Smooth muscle cell (in vitro differentiated cells): ENCODE measurements around the gene CCDC33. TPM values are rescaled to one million over a fixed set of nuclear protein-coding genes. Genes with fewer than 3 reads are reported as not detected.

ENCODE experiments used
- DNase-seq: peaks from one replicate; lab custom pipeline; 2025; ENCODE audit not compliant: unreplicated experiment; lab: John Stamatoyannopoulos, UW
- H2AFZ ChIP-seq: fragments of 200-600 bp; sonication (generic); 2 replicates; pipeline ENCODE4 v1.6.0; 2016; ENCODE audit warnings: antibody characterized with exemption, low read depth, mild to moderate bottlenecking
- H3F3A ChIP-seq: fragments of 200-600 bp; sonication (generic); 2 replicates; pipeline ENCODE4 v1.6.0; 2017; ENCODE audit warnings: antibody characterized with exemption, low read depth
- H3K27ac ChIP-seq: fragments of 200-600 bp; sonication (generic); 2 replicates; pipeline ENCODE4 v1.5.1; 2016; ENCODE audit warnings: low read depth, mild to moderate bottlenecking
- H3K27me3 ChIP-seq: fragments of 200-600 bp; sonication (generic); 2 replicates; pipeline ENCODE4 v1.6.1; 2016; ENCODE audit warnings: low read depth, mild to moderate bottlenecking
- H3K36me3 ChIP-seq: fragments of 200-600 bp; sonication (generic); 2 replicates; pipeline ENCODE4 v1.5.1; 2016; ENCODE audit warnings: low read depth
- H3K4me1 ChIP-seq: fragments of 200-600 bp; sonication (generic); 2 replicates; pipeline ENCODE4 v1.5.1; 2016; ENCODE audit warnings: low read depth
- H3K4me2 ChIP-seq: fragments of 200-600 bp; sonication (generic); 2 replicates; pipeline ENCODE4 v1.6.0; 2016; ENCODE audit warnings: mild to moderate bottlenecking
- H3K4me3 ChIP-seq: fragments of 200-600 bp; sonication (generic); 2 replicates; pipeline ENCODE4 v1.5.1; 2016; ENCODE audit warnings: mild to moderate bottlenecking
- H3K79me2 ChIP-seq: fragments of 200-600 bp; sonication (generic); 2 replicates; pipeline ENCODE4 v1.6.0; 2016; ENCODE audit warnings: low read depth, mild to moderate bottlenecking
- H3K9ac ChIP-seq: fragments of 200-600 bp; sonication (generic); 2 replicates; pipeline ENCODE4 v1.6.0; 2016; ENCODE audit warnings: low read depth
- H3K9me3 ChIP-seq: fragments of 200-600 bp; sonication (generic); replicated peaks from 2 replicates; pipeline ENCODE4 v1.5.1; 2016; ENCODE audit warnings: low read depth
- H4K20me1 ChIP-seq: fragments of 200-600 bp; sonication (generic); 2 replicates; pipeline ENCODE4 v1.6.0; 2016; ENCODE audit warnings: low read depth
- WGBS: methylation state at CpG from one replicate; pipeline ENCODE4 v1.1.7; 2016; ENCODE audit warnings: low lambda C conversion rate; 5-methylcytosine and 5-hydroxymethylcytosine counted together
- polyA plus RNA-seq: library from polyadenylated mRNA; unstranded; fragments of >200 nt; fragmentation: Nextera tagmentation; extraction: Ambion mirVana; gene quantifications from 2 replicates; pipeline ENCODE4 v1.2.1, GENCODE V29; 2016
- total RNA-seq: library from RNA; depleted of rRNA; stranded (reverse); fragments of >200 nt; gene quantifications from 2 replicates; pipeline ENCODE4 v1.2.3, GENCODE V29; 2014
- TF ChIP-seq, protein P1 (sequence below): fragments of 200-600 bp; sonication (generic); IDR thresholded peaks from 2 replicates; pipeline ENCODE4 v1.5.1; 2017; ENCODE audit warnings: borderline replicate concordance, mild to moderate bottlenecking, antibody characterized with exemption; ENCODE audit not compliant: insufficient read depth, poor library complexity, severe bottlenecking

CCDC33 gene
- total and polyA plus RNA-seq, 2 experiments from 2014 or later: 3.8 to 5.8 TPM

DNA sequence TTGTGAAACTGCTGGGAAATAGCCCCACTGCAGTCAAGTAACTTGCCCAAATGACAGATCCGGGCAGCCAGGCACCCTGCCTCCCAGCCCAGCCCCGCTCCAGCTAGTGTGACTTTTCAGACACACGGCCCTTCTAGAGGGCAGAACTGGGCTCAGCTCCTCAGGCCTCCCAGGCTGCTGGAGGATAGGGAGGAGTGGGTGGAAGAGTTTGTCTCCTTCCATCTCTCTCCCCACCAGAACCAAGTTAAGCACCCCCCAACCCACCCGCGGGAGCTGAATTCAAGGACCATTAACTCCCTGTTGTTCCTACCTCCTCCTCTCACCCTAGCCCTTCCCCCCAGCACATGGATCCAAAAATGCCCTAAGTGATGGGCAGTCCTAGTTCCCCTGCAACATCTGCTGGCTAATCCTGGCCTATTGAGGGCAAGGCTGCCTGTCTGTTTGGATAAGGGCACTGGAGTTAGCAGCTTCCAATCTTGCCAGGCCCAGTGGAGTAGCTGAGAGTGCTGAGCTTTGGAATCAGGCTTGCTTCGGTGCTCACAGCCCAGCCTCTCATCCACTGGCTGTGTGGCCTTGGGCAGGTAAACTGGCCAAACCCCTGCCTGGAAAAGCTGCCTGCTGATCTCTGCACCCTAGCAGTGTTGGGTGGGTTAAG is 3.1 kb downstream of the CCDC33 start:
- Histone ChIP-seq H3K27ac (no peak overlapping the region), H3K79me2 (no peaks in the 10 kb centered on the region), H3K4me1 (peaks cover 21% of the 10 kb centered on the region), H3F3A (no peaks in the 10 kb centered on the region), H4K20me1 (no peaks in the 10 kb centered on the region), H3K27me3 (no peaks in the 10 kb centered on the region), H3K36me3 (no peaks in the 10 kb centered on the region), H3K4me2 (no peak overlapping the region), H2AFZ (no peak overlapping the region), H3K9ac (no peak overlapping the region), H3K4me3 (no peak overlapping the region), H3K9me3 (no peaks in the 10 kb centered on the region)
- DNase-seq: no peak
- 47% methylated on average over 6 of the region's 6 CpGs for WGBS
- TF ChIP-seq, protein P1, sequence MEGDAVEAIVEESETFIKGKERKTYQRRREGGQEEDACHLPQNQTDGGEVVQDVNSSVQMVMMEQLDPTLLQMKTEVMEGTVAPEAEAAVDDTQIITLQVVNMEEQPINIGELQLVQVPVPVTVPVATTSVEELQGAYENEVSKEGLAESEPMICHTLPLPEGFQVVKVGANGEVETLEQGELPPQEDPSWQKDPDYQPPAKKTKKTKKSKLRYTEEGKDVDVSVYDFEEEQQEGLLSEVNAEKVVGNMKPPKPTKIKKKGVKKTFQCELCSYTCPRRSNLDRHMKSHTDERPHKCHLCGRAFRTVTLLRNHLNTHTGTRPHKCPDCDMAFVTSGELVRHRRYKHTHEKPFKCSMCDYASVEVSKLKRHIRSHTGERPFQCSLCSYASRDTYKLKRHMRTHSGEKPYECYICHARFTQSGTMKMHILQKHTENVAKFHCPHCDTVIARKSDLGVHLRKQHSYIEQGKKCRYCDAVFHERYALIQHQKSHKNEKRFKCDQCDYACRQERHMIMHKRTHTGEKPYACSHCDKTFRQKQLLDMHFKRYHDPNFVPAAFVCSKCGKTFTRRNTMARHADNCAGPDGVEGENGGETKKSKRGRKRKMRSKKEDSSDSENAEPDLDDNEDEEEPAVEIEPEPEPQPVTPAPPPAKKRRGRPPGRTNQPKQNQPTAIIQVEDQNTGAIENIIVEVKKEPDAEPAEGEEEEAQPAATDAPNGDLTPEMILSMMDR: no peak

DNA sequence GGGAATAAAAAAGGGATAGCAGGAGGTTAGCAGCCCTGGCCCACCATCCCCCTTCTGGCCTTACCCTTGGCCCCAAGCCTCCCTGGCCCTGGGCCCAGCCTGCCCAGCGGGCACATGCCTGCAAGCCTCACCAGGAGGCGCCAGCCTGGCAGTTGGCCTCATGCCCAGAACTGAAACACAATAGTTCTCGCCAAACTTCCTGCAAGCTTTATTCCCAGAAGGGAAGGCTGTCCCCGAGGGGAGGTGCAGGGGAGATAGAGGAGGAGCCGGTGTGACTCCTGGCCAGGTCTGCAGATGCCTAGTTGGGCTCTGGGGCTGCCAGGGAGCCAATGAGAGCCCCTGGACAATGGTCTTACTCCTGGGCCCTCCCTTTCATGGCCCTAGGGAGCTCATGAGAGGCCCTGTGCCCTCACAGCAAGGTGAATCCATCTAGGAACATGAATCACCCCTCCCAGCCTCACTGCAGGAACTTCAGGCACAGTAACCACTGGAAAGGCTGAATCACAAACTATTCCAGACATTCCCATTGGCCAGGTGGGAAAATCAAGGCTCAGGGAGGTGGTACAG is 4.0 kb downstream of the CCDC33 start:
- Histone ChIP-seq H3K4me2 (no peak overlapping the region), H3K4me1 (peaks cover 21% of the 10 kb centered on the region), H3K4me3 (no peak overlapping the region), H3K9me3 (no peaks in the 10 kb centered on the region), H3K27ac (no peak overlapping the region), H3K79me2 (no peaks in the 10 kb centered on the region), H3F3A (no peaks in the 10 kb centered on the region), H3K36me3 (no peaks in the 10 kb centered on the region), H4K20me1 (no peaks in the 10 kb centered on the region), H3K9ac (no peak overlapping the region), H3K27me3 (no peaks in the 10 kb centered on the region), H2AFZ (no peak overlapping the region)
- TF ChIP-seq, protein P1: no peak
- DNase-seq: no peak
- whole genome bisulfite sequencing: 74% methylated on average over 5 of the region's 5 CpGs

DNA sequence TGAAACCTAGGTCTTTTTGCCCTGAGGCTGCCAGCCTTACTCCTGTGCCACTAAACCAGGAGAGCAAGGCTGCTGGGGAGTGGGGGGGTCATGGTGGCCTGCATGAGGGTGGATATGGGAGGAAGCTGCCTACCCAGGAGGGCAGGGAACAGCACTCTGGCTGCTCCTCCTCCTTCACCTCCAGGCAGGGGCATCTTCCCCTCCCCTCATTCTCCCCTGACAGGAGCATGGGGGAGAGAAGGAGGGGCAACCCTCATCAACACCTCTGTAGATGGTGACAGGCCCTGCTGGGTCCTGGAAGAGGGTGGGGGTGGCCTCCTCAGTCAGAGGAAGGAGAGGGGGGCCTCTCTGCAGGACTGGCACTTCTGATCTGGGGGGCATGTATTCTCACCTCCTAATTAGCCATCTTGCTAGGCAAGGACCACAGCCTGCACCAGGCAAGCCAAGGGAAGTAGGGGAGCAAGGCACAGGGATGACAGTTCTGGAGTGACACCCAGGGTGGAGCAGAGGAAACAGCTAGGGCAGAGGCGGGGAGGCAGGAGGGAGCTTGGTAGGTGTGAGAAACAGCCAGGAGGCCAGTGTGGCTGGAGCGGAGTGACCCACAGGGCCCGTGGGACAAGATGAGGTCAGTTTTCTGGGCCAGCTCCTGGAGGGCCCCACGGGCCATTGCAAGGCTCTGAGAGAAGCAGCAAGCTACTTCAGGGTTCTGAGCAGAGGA is 4.9 kb downstream of the CCDC33 start:
- H3K4me2 ChIP-seq: no peak overlapping the region
- H3K9ac ChIP-seq: no peak overlapping the region
- H3K4me1 ChIP-seq: peaks cover 21% of the 10 kb centered on the region
- H4K20me1 ChIP-seq: no peaks in the 10 kb centered on the region
- no peaks in the 10 kb centered on the region for H3K36me3 ChIP-seq
- H2AFZ ChIP-seq: no peak overlapping the region
- DNase-seq: no peak
- no peaks in the 10 kb centered on the region for H3K79me2 ChIP-seq
- H3K27ac ChIP-seq: no peak overlapping the region
- no peaks in the 10 kb centered on the region for H3K27me3 ChIP-seq
- H3K9me3 ChIP-seq: no peaks in the 10 kb centered on the region
- TF ChIP-seq, protein P1: no peak
- no peak overlapping the region for H3K4me3 ChIP-seq
- no peaks in the 10 kb centered on the region for H3F3A ChIP-seq
- WGBS: 97% methylated on average over 4 of the region's 4 CpGs
